Activated CD4-positive, alpha-beta T cell treated with anti-CD3 and anti-CD28 coated beads for 4 hours (primary cell): ENCODE results near the gene PXYLP1.
"Not testable (repeated sequence)": the region's sequence is repeated elsewhere in the genome, so short reads cannot be mapped to it uniquely, and the experiment has no call there.

Source experiments
- DNase-seq, 2 donors: peaks; one replicate each; pipeline ENCODE4 v3.0.0-alpha.2; 2020

PXYLP1 gene, protein sequence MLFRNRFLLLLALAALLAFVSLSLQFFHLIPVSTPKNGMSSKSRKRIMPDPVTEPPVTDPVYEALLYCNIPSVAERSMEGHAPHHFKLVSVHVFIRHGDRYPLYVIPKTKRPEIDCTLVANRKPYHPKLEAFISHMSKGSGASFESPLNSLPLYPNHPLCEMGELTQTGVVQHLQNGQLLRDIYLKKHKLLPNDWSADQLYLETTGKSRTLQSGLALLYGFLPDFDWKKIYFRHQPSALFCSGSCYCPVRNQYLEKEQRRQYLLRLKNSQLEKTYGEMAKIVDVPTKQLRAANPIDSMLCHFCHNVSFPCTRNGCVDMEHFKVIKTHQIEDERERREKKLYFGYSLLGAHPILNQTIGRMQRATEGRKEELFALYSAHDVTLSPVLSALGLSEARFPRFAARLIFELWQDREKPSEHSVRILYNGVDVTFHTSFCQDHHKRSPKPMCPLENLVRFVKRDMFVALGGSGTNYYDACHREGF

DNA sequence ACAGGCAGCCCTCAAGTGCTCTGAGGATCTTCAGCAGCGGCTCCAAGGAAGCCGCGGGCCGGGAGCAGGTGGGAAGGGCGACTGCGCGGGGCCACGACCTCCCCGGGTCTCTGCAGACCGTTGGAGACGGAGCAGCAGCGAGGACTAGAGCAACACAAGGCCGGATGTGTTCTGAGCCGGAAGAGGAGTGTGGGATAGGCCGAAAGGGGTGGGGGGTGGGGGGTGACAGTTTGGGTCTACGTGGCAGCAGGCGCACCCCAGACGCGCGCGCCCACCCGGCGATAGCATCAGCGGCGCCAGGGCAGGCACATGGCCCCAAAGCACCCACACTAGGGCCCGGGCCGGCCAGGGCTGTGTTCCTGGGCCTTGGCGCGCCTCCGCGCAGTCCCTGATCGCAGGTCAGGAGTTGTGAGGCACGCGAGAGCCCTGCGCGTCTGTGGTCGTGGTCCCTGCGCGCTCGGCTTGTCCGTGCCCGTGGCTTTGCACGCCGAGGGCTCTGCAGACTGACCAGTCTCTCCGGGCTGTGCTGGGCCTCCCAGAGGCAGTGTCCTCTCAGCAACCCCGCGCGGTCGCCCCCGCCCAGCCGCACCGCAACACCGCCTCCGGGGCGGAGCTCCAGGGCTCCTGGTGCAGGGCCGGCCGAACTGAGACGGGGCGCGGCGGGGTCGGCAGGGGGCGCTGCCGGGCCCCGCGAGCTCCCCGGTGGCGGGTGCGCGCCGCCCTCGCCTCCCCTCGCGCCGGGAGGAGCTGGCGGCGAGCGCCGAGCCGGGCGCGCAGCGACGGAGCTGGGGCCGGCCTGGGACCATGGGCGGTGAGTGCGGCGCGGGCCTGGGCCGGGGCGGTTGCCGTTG, at the start of gene PXYLP1:
PXYLP1 (plus strand) TSS at position 725 of the 851 bp plus-strand sequence. CDS start 28,351 bp downstream, outside the sequence.
- DNase-seq: peak; percentile 85 to 86

DNA sequence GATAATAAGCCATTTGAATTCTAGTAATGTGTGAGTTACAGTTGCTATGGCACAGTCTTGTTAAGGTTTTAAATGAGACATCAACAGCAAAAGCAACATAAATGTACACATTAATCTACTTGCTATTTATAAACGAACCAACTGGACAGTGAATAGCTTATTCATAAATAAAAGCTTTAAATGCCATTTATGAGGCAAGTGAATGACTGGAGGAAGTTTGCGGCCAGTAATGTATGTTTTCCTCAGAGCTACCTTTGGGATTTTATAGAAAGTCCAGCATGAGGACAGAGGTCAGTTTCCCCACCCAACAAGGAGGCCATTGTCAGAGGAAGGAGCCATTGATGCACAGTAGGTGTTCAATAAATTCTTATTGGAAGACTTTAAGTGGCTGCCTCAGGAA, 48.0 kb upstream of the PXYLP1 start:
- DNase-seq: no peak

DNA sequence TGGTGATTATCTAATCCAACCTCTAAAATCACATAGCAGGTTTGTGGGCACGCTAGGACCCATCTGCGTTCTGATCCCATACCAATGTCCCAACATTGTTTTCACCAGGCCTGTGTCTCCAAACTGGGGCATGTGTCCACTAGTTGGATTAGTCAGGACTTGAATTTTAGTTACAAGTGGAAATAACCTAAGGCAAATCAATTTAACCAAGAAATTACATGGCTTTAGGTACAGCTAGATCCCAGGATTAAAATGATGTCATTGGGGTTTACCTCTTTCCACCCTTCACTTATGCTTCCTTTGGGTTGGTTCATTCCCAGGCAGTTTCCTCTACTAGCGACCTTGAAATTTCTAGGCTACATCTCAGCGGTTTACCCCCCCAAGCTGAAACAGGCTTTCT, 47.2 kb upstream of the PXYLP1 start:
- DNase-seq: no peak

DNA sequence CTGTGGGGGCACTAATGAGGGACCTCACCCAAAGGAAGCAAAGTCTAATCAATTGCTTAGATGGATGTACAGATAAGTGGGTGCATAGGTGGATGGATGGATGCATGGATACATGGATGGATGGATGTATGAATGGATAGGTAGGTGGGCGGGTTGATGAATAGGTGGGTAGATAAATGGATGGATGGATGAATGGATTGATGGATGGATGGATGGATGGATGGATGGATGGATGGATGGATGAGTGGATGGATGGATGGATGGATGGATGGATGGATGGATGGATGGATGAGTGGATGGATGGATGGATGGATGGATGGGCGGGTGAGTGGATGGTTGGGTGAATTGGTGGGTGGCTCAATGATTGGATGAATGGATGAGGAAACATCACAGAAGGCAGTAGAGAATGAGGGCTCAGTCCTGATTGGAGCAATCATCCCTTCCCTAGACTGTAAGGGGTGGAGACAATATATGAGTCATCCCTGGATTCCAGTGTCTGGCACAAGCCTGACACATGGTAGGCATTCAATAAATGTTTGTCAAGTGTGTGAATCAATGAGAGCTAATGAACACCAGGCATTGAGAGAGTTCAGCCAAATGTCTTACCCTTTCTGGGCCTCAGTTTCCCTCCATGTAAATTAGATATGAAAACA, 40.4 kb upstream of the PXYLP1 start:
- no peak for DNase-seq

DNA sequence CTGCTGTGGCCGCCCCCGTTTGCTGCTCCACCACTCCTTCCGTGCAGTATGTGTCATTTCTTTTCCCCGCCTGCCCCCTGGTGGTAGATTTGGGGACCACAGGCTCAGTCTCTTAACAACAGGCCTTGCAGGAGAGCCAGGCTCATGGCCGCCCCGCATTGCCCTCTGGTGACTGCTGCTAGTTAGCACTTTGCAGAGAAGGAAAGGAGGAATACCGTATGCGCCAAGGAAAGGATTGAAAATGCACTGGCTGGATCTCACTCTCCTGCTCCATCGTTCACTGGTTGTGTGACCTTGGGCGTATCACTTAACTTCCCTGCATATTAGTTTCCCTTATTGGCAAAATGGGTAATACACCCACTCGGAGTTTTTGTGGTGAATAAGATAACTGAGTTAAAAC, 39.3 kb upstream of the PXYLP1 start:
- DNase-seq: peak; percentile 91 to 99

DNA sequence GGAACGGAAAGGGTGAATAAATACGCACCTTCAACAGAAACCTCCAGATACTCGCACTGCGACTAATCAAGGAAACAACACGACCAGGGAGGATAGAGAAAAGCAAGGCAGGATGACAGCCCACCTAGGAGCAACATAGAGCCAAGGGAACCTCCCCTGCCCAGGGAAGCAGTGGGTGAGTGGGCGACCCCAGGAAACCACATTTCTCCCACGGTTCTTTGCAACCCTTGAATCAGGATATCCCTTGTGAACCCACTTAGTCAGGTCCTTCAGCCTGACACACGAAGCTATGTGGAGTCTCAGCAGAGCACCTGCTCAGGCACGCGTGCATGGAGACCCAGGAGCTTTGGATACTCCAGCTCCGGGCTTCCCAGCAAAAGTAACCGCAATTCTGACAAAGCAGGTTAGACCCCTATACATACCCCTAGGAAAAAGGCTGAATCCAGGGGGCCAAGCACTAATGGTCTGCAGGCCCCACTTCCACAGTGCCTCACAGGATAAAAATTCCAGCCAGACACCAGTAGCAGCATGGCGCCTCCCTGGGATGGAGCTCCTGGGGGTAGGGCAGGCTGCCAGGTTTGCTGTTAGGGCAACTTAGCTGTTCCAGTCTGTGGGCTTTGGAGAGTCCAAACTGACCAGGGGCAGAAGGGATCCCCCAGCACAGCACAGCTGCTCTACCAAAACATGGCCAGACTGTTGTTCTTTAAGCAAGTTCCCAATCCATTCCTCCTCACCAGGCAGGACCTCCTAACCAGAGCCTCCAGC, 38.4 kb upstream of the PXYLP1 start:
- DNase-seq: no peak

DNA sequence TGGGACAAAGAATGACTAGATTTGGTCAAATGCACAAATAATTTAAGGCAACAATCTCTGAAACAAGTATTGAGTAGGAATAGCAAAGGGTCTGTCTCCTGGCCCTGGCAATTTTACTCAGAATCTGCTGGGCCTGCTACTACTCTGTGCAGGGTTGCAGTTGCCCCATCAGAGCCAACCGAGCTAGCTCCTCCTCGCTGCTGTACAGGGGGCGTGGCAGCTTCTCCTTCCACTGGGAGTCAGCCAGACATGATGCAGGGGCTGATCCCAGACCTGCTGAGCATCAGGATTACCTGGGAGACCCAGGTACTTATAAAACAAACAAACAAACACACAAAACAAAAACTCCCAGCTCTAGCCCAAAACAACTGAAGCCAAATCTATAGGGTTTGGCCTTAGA, 30.5 kb upstream of the PXYLP1 start:
- no peak for DNase-seq

DNA sequence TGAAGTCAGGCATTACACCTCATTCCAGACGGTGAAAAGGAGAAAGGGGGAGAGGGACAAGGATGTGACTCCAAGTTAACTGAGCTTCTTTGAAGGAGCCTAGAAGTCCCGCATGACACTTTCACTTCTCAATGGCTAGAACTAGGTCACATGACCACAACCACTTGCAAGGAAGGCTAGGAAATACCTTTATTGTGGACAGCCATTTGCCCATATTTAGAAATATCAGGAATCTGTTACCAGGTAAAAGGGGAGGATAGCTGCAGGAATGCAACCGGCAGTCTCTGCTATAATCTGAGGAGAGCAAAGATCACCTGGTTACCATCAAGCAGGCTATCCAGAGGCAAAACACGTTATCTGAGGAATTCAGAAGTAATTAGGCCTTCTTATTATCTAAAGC, 28.9 kb upstream of the PXYLP1 start:
- no peak for DNase-seq

DNA sequence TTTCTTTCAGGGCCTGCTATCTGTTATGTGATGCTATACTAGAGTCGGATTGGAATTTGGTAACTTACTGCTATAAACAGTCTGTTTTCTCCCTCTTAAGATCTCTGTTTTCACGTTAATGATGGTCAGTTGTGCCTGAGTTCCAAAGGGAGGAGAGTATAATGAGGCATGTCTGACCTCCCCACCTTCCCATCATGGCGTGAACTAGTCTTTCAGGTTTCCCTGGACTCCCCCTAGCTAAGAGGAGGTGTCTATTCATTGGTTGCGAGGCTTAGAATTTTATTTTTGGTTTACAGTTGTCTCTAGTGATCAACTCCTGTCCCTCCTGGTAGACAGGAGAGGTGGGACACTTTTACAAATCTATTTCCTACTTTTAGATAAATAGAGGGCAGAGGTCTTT, 27.8 kb upstream of the PXYLP1 start:
- no peak for DNase-seq

DNA sequence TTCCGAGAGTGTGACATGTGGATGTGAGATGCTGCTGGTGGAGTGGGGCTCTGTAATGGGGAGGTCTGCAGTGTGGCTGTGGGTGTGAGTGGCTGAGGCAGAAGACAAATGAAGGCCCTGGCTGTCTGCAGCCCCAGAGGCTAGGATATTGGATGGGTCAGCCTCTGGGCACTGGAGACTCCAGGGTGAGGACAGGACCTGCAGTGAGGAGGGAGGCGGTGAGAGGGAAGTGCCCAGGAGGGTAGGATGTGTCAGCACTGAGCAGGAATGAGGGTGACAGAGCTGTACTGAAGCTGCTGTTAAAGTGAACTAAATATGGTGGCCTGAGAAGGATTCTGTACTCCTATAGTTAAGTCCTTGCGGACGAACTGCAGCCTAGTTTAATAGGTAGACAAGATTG, 27.3 kb upstream of the PXYLP1 start:
- no peak for DNase-seq

DNA sequence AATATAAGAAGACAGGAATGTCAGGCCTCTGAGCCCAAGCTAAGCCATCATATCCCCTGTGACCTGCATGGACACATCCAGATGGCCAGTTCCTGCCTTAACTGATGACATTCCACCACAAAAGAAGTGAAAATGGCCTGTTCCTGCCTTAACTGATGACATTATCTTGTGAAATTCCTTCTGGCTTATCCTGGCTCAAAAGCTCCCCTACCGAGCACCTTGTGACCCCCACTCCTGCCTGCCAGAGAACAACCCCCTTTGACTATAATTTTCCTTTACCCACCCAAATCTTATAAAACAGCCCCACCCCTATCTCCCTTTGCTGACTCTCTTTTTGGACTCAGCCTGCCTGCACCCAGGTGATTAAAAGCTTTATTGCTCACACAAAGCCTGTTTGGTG, 20.3 kb upstream of the PXYLP1 start:
- DNase-seq: not testable (repeated sequence)

DNA sequence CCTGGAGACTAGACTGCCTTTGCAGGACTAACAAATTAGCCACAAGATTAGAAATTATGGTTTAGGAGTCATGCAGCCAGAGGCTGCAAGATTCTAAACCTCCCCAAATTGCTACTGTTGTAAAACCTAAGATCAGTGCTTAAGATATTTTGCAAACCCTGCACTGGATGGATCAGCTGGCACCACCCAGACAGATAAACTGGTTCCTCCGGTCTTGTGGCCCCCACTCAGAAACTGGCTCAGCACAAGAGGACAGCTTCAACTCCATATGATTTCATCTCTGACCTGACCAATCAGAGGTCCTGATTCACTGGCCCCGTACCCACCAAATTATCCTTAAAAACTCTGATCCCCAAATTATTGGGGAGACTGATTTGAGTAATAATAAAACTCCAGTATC, 19.5 kb upstream of the PXYLP1 start:
- no peak for DNase-seq

DNA sequence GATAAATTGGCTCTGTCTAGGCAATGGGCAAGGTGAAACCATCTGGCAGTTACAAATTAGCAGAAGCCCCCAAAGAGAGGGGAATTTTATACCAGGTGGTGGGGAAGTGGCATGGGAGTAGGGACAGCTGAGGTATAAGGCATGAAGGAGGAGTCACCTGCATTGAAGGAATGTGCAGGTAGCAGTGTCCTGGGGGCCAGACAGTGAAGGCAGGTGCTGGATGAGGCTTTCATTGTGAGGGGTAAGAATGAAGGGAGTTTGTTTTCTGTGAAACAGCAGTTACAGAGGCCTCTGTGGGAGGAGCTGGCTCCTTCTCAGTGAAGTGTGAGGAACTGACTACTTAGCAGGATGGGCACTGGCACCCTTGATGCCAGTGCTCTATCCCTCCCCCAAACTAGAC, 19.1 kb upstream of the PXYLP1 start:
- DNase-seq: no peak

DNA sequence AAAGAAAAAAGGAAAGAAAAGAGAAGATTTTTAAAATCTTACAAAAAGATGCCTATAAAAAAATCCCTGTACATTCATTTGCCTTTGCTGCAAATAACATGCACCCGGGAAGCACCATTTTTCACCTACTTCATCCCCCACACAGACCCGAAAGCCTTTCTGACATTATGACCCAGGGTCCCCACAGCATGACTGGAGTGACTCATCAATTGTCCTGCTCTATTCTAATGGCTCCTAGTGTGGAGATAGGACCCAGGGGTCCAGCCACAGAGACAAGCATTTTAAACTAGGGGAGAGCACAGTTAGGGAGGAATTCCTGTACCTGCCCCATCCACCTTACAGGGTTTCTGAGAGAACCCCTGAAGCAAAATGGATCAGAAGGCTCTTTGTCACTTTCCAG, 14.7 kb upstream of the PXYLP1 start:
- no peak for DNase-seq

DNA sequence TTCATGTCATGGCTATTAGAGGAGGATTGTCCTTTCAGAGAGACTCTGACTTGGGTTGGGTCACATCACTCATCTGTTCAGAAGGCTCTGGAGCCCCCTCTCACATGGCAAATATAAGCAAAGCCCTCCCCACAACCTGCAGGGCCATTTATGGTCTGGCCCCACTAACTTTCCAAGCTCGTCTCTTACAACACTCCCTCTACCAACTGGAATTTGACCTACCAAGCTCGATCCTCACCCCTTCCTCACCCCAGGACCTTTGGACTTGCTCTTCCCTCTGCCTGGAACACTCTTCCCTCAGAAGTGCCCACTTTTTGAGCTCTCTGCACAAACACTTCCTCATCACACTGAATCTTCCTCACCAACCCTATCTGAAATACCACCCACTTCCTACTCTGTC, 14.2 kb upstream of the PXYLP1 start:
- no peak for DNase-seq

DNA sequence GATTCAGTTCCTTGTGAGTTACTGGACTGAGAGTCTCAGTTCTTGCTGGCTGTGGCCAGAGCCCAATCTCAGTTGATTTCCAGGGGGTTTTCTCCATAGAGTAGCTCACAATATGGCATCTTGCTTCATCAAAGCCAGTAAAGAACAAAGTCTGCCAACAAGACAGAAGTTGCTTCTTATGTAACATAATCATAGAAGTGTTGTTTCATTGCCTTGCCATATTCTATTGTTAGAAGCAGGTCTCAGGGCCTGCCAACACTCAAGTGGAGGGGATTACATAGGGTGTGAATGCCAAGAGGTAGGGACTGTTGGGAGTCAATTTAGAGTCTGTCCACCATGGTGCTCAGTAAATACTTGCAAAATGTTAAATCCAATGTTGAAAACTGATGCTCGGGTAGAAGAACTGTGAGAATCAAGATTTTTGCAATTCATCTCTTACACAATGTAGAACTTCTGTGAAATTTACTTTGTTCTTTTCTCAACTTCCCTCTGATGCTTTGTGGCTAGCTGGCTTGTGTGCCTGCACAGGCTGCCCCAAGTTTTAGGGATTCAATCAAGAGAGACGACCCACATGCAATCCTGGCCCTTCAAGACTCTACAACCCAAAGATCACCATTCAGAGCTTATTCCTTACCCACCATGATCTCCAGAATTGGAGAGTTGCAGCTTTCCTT, 13.3 kb upstream of the PXYLP1 start:
- no peak for DNase-seq

DNA sequence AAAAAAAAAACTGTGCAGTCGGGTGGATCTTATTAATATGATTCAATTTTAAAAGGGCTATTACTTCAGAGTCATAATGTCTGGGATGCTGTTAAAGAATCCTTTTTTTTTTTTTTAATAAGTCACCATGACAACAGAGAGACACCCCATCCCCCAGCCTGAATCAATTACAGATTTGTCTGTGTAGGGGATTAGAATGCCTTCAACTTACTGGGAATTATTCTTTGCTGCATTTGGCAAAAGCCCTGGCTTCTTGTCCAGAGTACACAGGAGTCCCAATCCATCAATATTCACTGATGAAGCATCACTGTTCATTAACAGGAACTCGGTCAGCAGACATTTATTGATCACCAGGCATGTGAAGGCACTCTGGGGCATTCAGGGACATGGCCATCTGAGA, 12.7 kb upstream of the PXYLP1 start:
- no peak for DNase-seq

DNA sequence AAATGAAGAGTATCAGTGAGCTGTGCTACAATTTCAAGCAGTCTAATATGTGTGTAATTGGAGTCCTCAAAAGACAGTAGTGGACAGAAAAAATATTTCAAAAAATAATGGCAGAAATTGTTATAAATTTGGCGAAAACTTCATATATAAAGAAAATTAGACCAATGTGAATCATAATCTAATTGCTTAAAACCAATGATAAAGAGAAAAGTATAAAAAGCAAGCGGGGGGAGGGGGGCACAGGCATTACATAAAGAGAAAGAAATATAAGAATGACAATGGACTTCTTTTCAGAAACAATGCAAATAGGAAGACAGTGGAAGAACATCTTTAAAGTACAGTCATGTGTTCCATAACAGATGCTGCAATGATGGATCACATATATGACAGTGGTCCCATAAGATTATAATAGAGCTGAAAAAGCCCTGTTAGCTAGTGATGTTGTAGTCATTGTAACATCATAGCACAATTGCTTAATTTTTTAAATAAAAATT, 7.9 kb upstream of the PXYLP1 start:
- DNase-seq: no peak

DNA sequence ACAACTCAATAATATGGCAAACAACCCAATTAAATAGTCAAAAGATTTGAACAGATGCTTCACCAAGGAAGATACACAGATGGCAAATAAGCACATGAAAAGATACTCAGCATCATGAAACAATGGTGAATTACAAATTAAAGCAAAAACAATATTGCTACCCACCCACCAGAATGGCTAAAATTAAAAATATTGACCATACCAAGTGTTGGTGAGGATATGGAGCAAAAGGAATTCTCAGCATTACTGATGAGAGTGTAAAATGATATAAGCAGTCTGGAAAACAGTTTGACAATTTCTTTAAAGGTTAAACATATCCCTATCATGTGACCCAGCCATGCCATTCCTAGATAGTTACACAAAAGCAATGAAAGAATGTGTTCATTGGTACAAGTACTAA, 5.7 kb upstream of the PXYLP1 start:
- DNase-seq: no peak

DNA sequence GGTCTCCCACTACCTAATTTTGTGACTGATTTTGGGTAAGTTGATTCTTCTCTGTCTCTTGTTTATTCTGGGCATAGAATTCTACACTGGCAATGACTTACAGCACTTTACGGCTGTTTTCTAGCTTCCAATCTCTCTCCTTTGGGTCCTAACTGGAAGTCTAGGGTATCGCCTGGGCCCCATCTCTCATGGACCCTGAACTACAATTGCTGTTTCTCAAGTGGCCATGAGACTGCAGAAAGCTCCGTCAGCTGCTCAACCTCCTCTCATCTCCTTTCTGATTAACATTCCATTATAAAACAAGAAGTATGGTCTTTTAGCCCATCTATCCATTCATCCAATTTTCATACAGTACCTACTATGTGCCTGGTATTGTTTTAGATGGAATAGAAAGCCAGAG, 4.4 kb upstream of the PXYLP1 start:
- DNase-seq: no peak

DNA sequence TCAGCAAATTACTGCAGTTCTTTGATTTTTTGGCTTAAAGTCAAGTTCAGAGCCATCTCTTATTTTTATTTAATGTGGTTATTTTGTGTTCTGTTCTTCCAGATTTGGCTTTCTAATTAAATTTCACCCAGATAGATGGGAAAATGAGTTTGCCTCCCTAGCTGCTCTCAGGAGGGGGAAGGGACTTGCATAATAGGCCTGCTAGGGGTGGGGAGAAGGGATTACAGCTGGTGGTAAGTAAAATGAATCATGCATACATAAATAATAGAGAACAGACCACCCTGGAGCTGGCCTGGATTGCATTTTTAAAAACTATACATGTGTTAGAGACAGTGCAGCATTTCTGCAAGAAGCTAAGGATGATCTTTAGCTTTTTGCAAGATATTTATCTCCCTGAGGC, 3.9 kb upstream of the PXYLP1 start:
- no peak for DNase-seq

DNA sequence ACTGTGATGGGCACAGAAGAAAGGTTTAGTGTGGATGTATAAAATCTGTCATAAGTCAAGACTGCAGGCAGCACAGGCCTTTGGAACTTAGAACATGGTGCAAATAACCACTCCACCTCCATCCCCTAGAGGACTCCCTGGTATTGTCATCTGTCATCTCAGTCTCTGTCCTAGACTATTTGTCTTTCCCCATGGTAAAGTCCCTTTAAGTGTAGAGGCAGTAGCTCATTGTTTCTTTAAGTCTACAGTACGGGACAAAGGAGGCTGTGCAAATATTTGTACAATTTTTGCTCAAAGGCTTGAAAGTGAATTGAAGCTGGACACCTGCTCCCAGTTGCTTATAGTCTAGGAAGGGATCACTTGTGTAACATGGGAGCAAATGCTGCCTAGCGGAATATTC, 3.2 kb upstream of the PXYLP1 start:
- no peak for DNase-seq
